ENCODE measurements around the gene AVPR1B. TPM values are rescaled to one million over a fixed set of nuclear protein-coding genes. Genes with fewer than 3 reads are reported as not detected.

The AVPR1B gene
- total RNA-seq, 1 experiment from 2014 or later = not detected

- Histone ChIP-seq H3K27me3 (ENCODE audit: insufficient read depth, low read length) (no peaks in the 10 kb centered on the region), H3K4me2 (ENCODE audit: insufficient read depth, insufficient read length, low read length) (no peak overlapping the region), H4K5ac (ENCODE audit: insufficient read length, low read depth, low read length) (no peak overlapping the region), H3K23me2 (ENCODE audit: insufficient read length, low read depth, low read length, poor library complexity, severe bottlenecking) (no peaks in the 10 kb centered on the region), H4K8ac (replicated peaks; ENCODE audit: insufficient read length, low read depth, low read length) (no peak overlapping the region), H2AFZ (ENCODE audit: low read length) (no peak overlapping the region), H3T11ph (ENCODE audit: low read length) (no peak overlapping the region), H2BK15ac (ENCODE audit: low read depth, low read length) (no peak overlapping the region), H3K14ac (ENCODE audit: insufficient read depth, low read length) (no peak overlapping the region), H3K79me1 (ENCODE audit: insufficient read depth, low read depth, low read length, poor library complexity, severe bottlenecking) (no peaks in the 10 kb centered on the region), H4K91ac (ENCODE audit: insufficient read length, low read depth, low read length) (no peak overlapping the region), H3K4ac (ENCODE audit: low read depth, low read length) (no peak overlapping the region), H2BK120ac (ENCODE audit: low read depth, low read length, poor library complexity, severe bottlenecking) (no peak overlapping the region), H3K4me1 (ENCODE audit: insufficient read depth, low read length) (no peaks in the 10 kb centered on the region; the same call in 1 of the 2 replicates), H3K9ac (ENCODE audit: extremely low read depth, insufficient read length, low read length) (no peak overlapping the region), H2AK5ac (ENCODE audit: insufficient read length, low read length) (no peak overlapping the region), H3K9me3 (ENCODE audit: control insufficient read depth, low read depth, low read length) (no peaks in the 10 kb centered on the region), H4K20me1 (ENCODE audit: control insufficient read depth, insufficient read depth, insufficient read length) (no peaks in the 10 kb centered on the region), H3K79me2 (ENCODE audit: insufficient read depth, low read length) (no peaks in the 10 kb centered on the region), H3K27ac (ENCODE audit: insufficient read length, low read depth, low read length) (no peak overlapping the region), H2BK12ac (ENCODE audit: insufficient read length, low read depth, low read length) (no peak overlapping the region), H3K23ac (ENCODE audit: insufficient read length, low read depth, low read length) (no peak overlapping the region), H2BK20ac (ENCODE audit: low read depth, low read length, poor library complexity, severe bottlenecking) (no peak overlapping the region), H2BK5ac (ENCODE audit: insufficient read length, low read length) (no peak overlapping the region), H3K18ac (ENCODE audit: insufficient read length, low read depth, low read length) (no peak overlapping the region), H3K56ac (ENCODE audit: insufficient read length, low read depth, low read length) (no peak overlapping the region)
- TF ChIP-seq, protein P1, sequence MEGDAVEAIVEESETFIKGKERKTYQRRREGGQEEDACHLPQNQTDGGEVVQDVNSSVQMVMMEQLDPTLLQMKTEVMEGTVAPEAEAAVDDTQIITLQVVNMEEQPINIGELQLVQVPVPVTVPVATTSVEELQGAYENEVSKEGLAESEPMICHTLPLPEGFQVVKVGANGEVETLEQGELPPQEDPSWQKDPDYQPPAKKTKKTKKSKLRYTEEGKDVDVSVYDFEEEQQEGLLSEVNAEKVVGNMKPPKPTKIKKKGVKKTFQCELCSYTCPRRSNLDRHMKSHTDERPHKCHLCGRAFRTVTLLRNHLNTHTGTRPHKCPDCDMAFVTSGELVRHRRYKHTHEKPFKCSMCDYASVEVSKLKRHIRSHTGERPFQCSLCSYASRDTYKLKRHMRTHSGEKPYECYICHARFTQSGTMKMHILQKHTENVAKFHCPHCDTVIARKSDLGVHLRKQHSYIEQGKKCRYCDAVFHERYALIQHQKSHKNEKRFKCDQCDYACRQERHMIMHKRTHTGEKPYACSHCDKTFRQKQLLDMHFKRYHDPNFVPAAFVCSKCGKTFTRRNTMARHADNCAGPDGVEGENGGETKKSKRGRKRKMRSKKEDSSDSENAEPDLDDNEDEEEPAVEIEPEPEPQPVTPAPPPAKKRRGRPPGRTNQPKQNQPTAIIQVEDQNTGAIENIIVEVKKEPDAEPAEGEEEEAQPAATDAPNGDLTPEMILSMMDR (conservative IDR thresholded peaks at IDR 0.05) = no peak
- Mint-ChIP-seq H3K36me3 (ENCODE audit: insufficient read depth in 1 of 3, low read depth in 3 of 3) (peaks cover 0 to 5% (median 0%) of the 10 kb centered on the region in 3 experiments; a peak in 3 of 7 replicates), H3K4me1 (peaks cover 5 to 9% of the 10 kb centered on the region in 2 experiments), H3K4me3 (no peak overlapping the region), H3K27me3 (ENCODE audit: low read depth) (peaks cover 9% of the 10 kb centered on the region), H3K27ac (no peak overlapping the region), H3K9me3 (peaks cover 0 to 2% of the 10 kb centered on the region in 2 experiments; a peak in 3 of 5 replicates)
- WGBS (ENCODE audit: extremely low coverage, insufficient read length, low lambda C conversion rate) = no CpG with 5 or more reads among the region's 3 CpGs
- no peak for DNase-seq
Observed at GRCh38 chr1:206142011-206142410, 24.8 kb upstream of the AVPR1B start.
